Activated T-cell treated with anti-CD3 and anti-CD28 coated beads, Interleukin-2, amount 50 U/mL, for 24 hours (primary cell): ENCODE data around the gene RPL13A.
"Not testable (repeated sequence)": the region's sequence is repeated elsewhere in the genome, so short reads cannot be mapped to it uniquely, and the experiment has no call there.

Source experiments
- DNase-seq: peaks from one replicate; pipeline ENCODE4 v3.0.0-alpha.2; 2020
- H3K27ac Mint-ChIP-seq: 2 replicates; pipeline ENCODE4 v1.8.0; 2020; ENCODE audit warnings: mild to moderate bottlenecking, mixed read lengths
- H3K27me3 Mint-ChIP-seq: 2 replicates; pipeline ENCODE4 v1.8.0; 2020; ENCODE audit warnings: mixed read lengths
- H3K36me3 Mint-ChIP-seq: 2 replicates; pipeline ENCODE4 v1.8.0; 2020; ENCODE audit warnings: low read depth, mixed read lengths
- H3K4me1 Mint-ChIP-seq: 2 replicates; pipeline ENCODE4 v1.8.0; 2020; ENCODE audit warnings: low read depth, mixed read lengths
- H3K4me3 Mint-ChIP-seq: 2 replicates; pipeline ENCODE4 v1.8.0; 2020; ENCODE audit warnings: mild to moderate bottlenecking, moderate library complexity, mixed read lengths
- H3K9me3 Mint-ChIP-seq: 2 replicates; pipeline ENCODE4 v1.8.0; 2020; ENCODE audit warnings: mixed read lengths

RPL13A gene

GRCh38 chr19:49487277-49488045, at the start of gene RPL13A:
TSS of gene RPL13A (plus strand) at chr19:49487608. CDS start at chr19:49487630, 22 bp downstream.
- H3K9me3 Mint-ChIP-seq: no peaks in the 10 kb centered on the region
- H3K4me3 Mint-ChIP-seq: peak within 1 kb of the TSS; percentile 97
- peaks cover 4% of the 10 kb centered on the region for H3K27me3 Mint-ChIP-seq
- H3K36me3 Mint-ChIP-seq: peaks cover 89% of the 10 kb centered on the region
- H3K4me1 Mint-ChIP-seq: peaks cover 39% of the 10 kb centered on the region
- DNase-seq: peak; percentile 99
- H3K27ac Mint-ChIP-seq: peak within 1 kb of the TSS; percentile 99

- H3K27ac Mint-ChIP-seq: no peak overlapping the region
- H3K4me1 Mint-ChIP-seq: peaks cover 30% of the 10 kb centered on the region
- peaks cover 91% of the 10 kb centered on the region for H3K27me3 Mint-ChIP-seq
- DNase-seq: no peak
- H3K9me3 Mint-ChIP-seq: no peaks in the 10 kb centered on the region
- H3K4me3 Mint-ChIP-seq: no peak overlapping the region
- H3K36me3 Mint-ChIP-seq: no peaks in the 10 kb centered on the region
Observed at GRCh38 chr19:49438261-49438660, 49.1 kb upstream of the RPL13A start.

GRCh38 chr19:49439836-49440235, 47.6 kb upstream of the RPL13A start:
- Mint-ChIP-seq H3K4me3 (no peak overlapping the region), H3K4me1 (peaks cover 34% of the 10 kb centered on the region), H3K27me3 (peaks cover 76% of the 10 kb centered on the region), H3K9me3 (no peaks in the 10 kb centered on the region), H3K27ac (no peak overlapping the region), H3K36me3 (no peaks in the 10 kb centered on the region)
- no peak for DNase-seq

GRCh38 chr19:49440439-49441209, 46.8 kb upstream of the RPL13A start:
- DNase-seq: no peak
- Mint-ChIP-seq H3K4me1 (peaks cover 37% of the 10 kb centered on the region), H3K9me3 (no peaks in the 10 kb centered on the region), H3K4me3 (no peak overlapping the region), H3K27ac (no peak overlapping the region), H3K36me3 (no peaks in the 10 kb centered on the region), H3K27me3 (peaks cover 68% of the 10 kb centered on the region)

GRCh38 chr19:49441210-49441959, 46.0 kb upstream of the RPL13A start, which contains the start of gene SLC17A7:
TSS of gene SLC17A7 (minus strand) at chr19:49441527. CDS start at chr19:49441379, 148 bp downstream.
- no peak within 1 kb of the TSS for H3K27ac Mint-ChIP-seq
- peaks cover 60% of the 10 kb centered on the region for H3K27me3 Mint-ChIP-seq
- H3K4me3 Mint-ChIP-seq: peak within 1 kb of the TSS; percentile 79
- DNase-seq: peak; percentile 65
- peaks cover 31% of the 10 kb centered on the region for H3K4me1 Mint-ChIP-seq
- peaks cover 6% of the 10 kb centered on the region for H3K36me3 Mint-ChIP-seq
- H3K9me3 Mint-ChIP-seq: no peaks in the 10 kb centered on the region

- Mint-ChIP-seq H3K36me3 (peaks cover 12% of the 10 kb centered on the region), H3K27ac (no peak overlapping the region), H3K9me3 (no peaks in the 10 kb centered on the region), H3K4me1 (peaks cover 33% of the 10 kb centered on the region), H3K4me3 (peak overlapping the region; percentile 79), H3K27me3 (peaks cover 55% of the 10 kb centered on the region)
- no peak for DNase-seq
Observed at GRCh38 chr19:49441960-49442350, 45.5 kb upstream of the RPL13A start.

GRCh38 chr19:49442354-49442753, 45.1 kb upstream of the RPL13A start:
- Mint-ChIP-seq H3K27ac (no peak overlapping the region), H3K4me3 (peak overlapping the region; percentile 79), H3K4me1 (peaks cover 33% of the 10 kb centered on the region), H3K27me3 (peaks cover 51% of the 10 kb centered on the region), H3K9me3 (no peaks in the 10 kb centered on the region), H3K36me3 (peaks cover 16% of the 10 kb centered on the region)
- DNase-seq: no peak

- Mint-ChIP-seq H3K27me3 (peaks cover 45% of the 10 kb centered on the region), H3K9me3 (no peaks in the 10 kb centered on the region), H3K36me3 (peaks cover 21% of the 10 kb centered on the region), H3K4me1 (peaks cover 36% of the 10 kb centered on the region), H3K4me3 (peak overlapping the region; percentile 79), H3K27ac (peak overlapping the region; percentile 94)
- peak; percentile 70 for DNase-seq
Observed at GRCh38 chr19:49442771-49443365, 44.5 kb upstream of the RPL13A start.

- peaks cover 39% of the 10 kb centered on the region for H3K27me3 Mint-ChIP-seq
- H3K27ac Mint-ChIP-seq: peak overlapping the region; percentile 94
- H3K36me3 Mint-ChIP-seq: peaks cover 27% of the 10 kb centered on the region
- H3K4me3 Mint-ChIP-seq: peak overlapping the region; percentile 79
- peak; percentile 97 for DNase-seq
- H3K4me1 Mint-ChIP-seq: peaks cover 42% of the 10 kb centered on the region
- H3K9me3 Mint-ChIP-seq: no peaks in the 10 kb centered on the region
Observed at GRCh38 chr19:49443366-49444099, 43.9 kb upstream of the RPL13A start.

GRCh38 chr19:49444100-49444700, 43.2 kb upstream of the RPL13A start:
- H3K4me1 Mint-ChIP-seq: peaks cover 47% of the 10 kb centered on the region
- H3K4me3 Mint-ChIP-seq: peak overlapping the region; percentile 79
- peak overlapping the region; percentile 94 for H3K27ac Mint-ChIP-seq
- H3K36me3 Mint-ChIP-seq: peaks cover 34% of the 10 kb centered on the region
- H3K9me3 Mint-ChIP-seq, DNase-seq: not testable (repeated sequence)
- peaks cover 34% of the 10 kb centered on the region for H3K27me3 Mint-ChIP-seq

- H3K27ac Mint-ChIP-seq: no peak overlapping the region
- no peak for DNase-seq
- no peaks in the 10 kb centered on the region for H3K9me3 Mint-ChIP-seq
- peaks cover 51% of the 10 kb centered on the region for H3K36me3 Mint-ChIP-seq
- peaks cover 55% of the 10 kb centered on the region for H3K4me1 Mint-ChIP-seq
- no peak overlapping the region for H3K4me3 Mint-ChIP-seq
- H3K27me3 Mint-ChIP-seq: peaks cover 16% of the 10 kb centered on the region
Observed at GRCh38 chr19:49445997-49446396, 41.4 kb upstream of the RPL13A start.

- Mint-ChIP-seq H3K27ac (peak overlapping the region; percentile 48), H3K36me3 (peaks cover 58% of the 10 kb centered on the region), H3K4me3 (no peak overlapping the region), H3K4me1 (peaks cover 53% of the 10 kb centered on the region), H3K9me3 (no peaks in the 10 kb centered on the region), H3K27me3 (peaks cover under 1% of the 10 kb centered on the region)
- DNase-seq: no peak
Observed at GRCh38 chr19:49447485-49448431, 39.6 kb upstream of the RPL13A start.
